ENCODE measurements around the gene RTP5.
"Not testable (repeated sequence)": the region's sequence is repeated elsewhere in the genome, so short reads cannot be mapped to it uniquely, and the experiment has no call there.

Gene RTP5

DNA sequence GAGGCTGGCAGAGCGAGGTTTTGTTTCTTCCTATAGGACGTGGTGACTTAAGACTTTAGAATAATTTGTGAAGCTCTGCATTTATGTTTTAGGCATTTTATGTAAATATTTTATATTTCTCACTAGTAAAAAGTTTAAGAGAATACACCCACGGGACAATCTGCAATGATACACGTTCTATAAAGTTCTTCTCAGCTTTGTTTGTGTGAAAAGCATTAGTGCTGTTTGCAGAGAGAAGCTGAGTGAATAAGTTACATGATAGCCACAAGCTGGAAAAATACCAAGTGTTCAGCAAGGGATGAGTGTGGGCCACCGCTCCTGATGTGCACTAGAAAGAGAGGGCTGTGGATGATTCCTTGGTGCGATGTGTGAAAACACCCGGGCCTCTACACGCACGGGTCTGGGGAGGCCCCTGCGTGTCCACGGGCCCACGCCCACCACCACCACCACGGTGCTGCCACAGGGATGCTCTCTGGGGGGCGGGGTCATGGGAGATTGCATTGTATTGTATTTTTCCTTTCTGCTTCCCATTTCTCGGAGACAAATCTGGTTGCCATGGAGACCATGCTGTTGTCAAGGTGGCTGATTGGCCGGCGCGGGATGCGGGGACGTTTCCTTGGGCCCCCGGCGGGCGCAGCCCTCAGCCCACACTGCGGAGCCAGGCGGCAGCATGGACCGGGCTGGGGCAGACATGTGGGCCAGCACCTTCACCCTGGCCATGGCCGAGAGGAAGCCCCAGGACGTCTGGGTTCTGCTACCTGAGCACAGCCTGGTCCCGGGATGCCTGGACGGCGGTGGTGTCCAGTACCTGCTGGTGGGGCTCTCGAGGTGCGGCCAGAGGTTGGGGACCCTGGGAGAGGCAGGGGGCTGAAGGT is at the start of gene RTP5:
Gene RTP5, plus strand, starts transcription at position 643 of the 875 bp plus-strand sequence. Its CDS starts 28 bp downstream, at position 671.
- no peak for DNase-seq (ENCODE audit: low read depth in 2 of 2)

DNA sequence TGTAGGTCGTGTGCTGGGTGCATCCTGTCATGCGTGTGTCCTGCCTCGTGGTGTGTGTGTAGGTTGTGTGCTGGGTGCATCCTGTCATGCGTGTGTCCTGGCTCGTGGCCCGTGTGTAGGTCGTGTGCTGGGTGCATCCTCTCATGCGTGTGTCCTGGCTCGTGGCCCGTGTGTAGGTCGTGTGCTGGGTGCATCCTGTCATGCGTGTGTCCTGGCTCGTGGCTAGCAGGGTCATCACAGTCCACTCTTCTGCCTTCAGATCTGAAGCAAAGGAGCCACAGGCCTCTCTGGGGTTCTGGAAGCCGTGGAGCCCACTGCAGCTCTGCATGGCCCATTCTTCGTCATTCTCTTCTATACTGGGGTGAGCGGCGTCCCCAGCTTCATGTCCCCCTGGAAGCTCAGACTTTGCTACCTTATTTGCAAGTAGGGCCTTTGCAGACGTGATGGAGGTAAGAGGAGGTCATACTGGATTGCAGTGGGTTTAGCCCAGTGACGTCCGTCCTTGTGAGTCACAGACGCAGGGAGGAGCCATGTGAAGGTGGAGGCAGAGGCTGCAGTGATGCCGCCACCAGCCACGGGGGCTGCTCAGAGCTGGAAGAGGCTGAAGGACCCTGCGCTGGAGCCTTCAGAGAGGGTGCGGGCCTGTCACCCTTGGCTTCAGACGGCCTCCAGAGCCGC is 49.4 kb upstream of the RTP5 start:
- not testable (repeated sequence) for DNase-seq (ENCODE audit: low read depth in 2 of 2)

DNA sequence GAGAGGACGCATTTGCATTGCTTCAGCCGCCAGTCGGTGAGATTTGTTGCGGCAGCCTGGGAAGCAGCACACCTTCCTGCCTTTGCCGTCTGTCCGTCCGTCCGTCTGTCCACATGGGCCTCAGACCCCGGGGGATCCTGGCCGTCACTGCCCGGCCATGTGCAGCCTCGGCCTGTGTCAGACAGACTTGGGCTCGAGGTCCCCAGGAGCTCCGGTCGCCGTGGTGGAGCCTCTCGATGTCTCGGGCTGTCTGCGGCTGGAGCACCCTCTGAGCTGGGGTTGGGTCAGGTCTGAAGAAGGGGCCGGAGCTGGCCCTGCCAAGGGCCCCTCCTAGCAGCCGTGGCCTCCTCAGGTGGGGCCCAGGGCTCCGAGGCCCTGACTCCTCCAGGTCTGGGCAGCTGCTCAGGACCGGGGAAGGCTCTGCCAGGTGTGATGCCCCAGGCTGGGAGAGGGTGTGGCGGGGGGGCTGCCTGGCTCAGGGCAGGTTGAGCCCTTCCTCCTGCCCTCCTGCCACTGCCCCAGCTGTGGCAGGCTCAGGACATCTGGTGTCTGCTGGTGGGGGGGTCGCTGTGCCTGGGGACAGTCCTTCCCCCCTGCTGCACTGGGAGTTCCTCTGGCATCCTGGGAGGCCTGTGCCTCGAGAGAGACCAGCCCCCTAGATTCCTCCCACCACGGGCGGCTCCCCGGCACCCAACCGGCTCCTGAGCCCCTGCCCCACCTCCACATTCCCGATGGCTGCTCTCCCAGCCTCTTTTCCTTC is 48.7 kb upstream of the RTP5 start:
- DNase-seq (ENCODE audit: low read depth in 2 of 2): no peak

- no peak for DNase-seq (ENCODE audit: low read depth in 2 of 2)
Measured at GRCh38 chr2:241821460-241822263, 47.9 kb upstream of the RTP5 start.

- no peak for DNase-seq (ENCODE audit: low read depth in 2 of 2)
Measured at GRCh38 chr2:241822264-241822623, 47.3 kb upstream of the RTP5 start.

- DNase-seq (ENCODE audit: low read depth in 2 of 2): not testable (repeated sequence)
Measured at GRCh38 chr2:241823531-241824437, 45.7 kb upstream of the RTP5 start.

- no peak for DNase-seq (ENCODE audit: low read depth in 2 of 2)
Measured at GRCh38 chr2:241827394-241827793, 42.1 kb upstream of the RTP5 start.

DNA sequence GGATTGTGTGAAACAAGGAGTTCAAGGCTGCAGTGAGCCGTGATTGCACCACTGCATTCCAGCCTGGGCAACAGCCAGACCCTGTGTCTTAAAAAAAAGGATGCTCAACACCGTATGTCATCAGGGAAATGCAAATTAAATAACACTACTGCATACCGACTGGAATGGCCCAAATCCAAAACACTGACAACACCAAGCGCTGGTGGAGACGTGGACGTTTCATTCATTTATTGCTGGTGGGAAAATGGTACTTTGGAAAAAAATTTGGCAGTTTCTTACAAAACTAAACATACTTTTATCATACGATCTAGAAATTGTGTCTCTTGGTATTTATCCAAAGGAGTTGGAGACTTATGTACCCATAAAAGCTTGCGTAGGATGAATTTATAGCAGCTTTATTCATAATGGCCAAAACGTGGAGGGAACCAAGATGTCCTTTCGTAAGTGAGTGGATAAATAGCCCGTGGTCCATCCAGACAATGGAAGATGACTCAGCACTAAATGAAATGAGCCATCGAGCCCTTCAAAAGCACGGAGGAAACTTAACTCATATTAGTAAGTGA is 36.3 kb upstream of the RTP5 start:
- no peak for DNase-seq (ENCODE audit: low read depth in 2 of 2)

DNA sequence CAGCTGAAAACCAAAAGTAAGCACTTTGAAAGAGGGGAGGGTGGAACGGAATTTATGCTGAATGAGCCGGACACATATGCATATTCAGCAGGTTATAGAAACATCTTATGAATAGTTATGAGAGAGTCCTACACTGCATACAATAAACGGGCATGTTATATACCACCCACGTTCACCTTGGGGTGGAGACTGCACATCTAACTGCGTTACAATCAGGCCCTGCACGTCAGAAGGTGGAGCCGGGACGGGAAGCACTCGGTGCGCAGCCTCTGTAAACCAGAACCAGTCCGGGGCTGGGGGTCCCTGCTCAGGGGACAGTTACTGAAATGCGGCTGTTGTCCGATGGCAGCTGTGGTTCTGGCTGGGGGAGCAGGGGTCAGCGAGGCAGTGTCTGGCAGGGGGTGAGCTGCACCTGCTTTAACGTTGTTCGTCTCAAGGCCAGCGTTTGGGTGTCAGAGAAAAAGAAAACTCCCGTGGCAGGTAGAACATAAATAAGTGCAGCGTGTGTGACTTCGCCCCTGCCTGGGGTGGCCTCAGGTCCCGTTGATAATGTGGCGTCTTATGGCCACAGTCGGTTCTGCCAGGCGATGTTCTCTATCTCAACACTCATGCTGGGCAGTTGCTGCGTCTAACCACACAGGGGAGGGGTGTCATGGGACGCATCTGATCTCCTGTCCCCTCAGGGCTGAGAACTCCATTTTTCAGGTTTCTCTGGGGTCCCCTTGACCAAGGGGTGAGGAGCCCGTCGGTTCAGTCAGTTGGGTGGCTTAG is 35.6 kb upstream of the RTP5 start:
- DNase-seq (ENCODE audit: low read depth in 2 of 2): not testable (repeated sequence)

DNA sequence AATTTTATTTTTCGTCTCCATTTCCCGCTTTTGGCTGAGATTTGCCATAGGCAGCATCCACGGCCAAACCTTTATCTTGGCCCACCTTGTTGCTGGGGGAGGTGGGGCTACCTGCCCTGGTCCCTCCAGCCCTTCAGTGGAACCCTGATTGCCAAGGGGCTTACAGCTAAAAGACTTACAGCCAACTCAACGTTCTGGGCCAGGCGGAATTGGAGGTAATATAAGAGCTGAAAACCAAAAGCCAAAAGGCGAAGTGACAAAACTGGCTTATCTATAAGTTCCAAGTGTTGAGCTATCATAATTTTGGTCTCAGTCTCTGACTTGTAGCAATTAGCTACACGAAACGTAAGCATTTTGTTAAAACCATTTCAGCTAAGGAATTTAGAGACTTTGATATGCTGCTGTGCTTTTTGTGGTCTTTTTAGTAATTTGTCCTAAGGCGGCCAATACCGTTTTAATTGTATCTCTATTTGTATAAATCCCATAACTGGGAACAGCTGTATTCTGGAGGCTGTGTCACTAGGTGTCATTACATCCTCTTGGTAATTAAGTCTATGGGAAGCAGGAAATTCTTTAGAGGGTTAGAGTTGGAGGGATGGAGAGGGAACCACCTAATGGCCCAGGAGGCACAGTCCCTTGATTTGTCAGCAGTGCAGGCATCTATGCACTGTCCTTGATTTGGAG is 34.9 kb upstream of the RTP5 start:
- DNase-seq (ENCODE audit: low read depth in 2 of 2): no peak

DNA sequence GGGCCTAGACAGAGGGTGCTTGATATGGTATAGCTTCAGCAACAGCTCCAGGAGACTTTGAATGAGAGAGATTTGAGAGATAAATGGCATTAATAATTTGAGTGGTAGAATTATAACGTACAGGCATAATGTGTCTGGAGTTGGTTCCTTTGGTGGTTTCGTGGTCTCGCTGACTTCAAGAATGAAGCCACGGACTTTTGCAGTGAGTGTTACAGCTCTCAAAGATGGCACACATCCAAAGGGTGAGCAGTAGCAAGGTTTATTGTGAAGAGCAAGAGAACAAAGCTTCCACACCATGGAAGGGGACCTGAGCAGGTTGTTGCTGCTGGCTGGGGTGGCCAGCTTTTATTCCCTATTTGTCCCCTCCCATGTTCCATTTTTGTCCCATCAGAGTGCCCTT is 33.9 kb upstream of the RTP5 start:
- DNase-seq (ENCODE audit: low read depth in 2 of 2): no peak

DNA sequence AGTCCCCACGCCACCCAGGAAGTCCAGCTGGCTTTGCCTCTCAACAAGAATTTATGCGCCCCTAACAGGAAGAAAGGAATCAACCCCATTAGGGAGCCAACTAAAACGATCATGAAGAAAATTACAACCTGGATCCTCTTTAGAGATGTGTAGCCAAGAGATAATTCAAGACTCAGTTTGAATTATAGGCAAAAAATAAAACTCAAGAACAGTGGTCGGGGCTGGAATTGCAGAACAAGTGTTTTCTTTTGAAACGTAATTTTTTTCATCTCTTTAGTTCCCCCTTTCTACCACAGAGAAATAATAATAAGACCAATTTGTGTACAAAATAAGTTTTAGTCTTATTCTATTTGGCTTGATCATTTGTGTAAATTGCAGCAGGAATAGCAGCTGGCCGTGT is 33.2 kb upstream of the RTP5 start:
- no peak for DNase-seq (ENCODE audit: low read depth in 2 of 2)

DNA sequence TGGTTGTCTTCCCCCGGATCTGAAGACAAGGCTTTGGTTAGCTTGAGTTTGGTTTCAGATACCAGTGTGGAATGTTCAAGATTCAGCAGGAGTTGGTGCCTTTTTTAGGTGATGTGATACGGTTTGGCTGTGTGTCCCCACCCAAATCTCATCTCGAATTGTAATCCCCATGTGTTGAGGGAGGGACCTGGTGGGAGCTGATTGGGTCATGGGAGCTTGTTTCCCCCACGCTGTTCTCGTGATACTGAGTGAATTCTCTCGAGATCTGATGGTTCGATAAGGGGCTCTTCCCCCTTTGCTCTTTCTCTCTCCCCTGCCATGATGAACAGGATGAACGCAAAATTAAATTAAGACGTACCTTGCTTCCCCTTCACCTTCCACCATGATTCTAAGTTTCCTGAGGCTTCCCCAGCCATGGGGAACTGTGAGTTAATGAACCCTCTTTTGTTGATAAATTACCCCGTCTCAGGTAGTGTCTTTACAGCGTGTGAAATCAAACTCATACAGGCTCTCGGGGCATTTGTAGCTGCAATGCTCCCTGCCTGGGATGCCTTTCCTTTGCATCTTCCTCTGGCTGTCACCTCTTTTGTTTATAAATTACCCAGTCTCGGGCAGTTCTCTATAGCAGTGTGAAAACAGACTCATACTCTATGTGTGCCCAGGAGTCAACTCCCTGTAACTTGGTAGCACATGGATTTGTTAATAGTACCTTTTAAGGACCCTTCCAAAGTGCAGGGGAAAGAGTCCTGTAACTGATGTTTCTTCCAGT is 32.1 kb upstream of the RTP5 start:
- DNase-seq (ENCODE audit: low read depth in 2 of 2): no peak

DNA sequence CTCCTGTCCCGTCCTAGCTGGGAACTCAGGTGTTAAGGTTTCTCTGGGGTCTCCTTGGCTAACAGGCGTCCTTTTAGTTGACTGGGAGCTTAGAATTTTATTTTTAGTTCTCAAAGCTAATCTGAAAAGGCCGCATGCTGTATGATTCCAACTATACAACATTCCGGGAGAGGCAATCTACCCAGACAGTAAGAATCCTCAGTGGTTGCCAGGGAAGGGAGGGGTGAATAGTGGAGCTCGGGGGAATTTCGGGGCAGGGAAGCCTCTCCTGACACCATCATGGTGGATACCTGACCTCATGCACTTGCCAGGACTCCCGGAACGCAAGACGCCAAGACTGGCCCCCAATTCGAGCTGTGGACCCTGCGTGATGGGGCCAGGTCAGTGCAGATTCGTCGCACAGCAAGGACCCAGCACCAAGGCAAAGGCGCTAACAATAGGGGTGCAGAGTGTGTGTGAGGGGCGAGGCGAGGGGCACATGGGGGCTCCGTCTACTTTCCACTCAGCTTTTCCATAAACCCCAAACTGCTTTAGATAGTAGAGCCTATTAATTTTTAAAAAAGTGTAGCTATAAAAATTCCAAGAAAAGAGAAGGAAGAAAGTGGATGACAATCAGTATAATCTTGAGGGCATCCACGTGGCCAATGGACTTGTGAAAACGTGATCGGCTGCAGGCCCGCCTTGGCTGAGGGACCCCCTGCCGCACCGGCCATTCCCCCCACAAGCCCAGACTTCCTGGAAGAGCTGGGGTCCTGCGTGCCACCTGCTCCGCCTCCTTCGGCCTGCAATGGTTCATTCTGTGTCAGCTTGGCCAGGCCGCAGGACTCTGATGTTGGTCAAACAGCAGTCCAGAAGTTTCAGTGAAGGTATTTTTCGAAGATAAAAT is 28.1 kb upstream of the RTP5 start:
- DNase-seq (ENCODE audit: low read depth in 2 of 2): no peak

- no peak for DNase-seq (ENCODE audit: low read depth in 2 of 2)
Measured at GRCh38 chr2:241842067-241842415, 27.5 kb upstream of the RTP5 start.

DNA sequence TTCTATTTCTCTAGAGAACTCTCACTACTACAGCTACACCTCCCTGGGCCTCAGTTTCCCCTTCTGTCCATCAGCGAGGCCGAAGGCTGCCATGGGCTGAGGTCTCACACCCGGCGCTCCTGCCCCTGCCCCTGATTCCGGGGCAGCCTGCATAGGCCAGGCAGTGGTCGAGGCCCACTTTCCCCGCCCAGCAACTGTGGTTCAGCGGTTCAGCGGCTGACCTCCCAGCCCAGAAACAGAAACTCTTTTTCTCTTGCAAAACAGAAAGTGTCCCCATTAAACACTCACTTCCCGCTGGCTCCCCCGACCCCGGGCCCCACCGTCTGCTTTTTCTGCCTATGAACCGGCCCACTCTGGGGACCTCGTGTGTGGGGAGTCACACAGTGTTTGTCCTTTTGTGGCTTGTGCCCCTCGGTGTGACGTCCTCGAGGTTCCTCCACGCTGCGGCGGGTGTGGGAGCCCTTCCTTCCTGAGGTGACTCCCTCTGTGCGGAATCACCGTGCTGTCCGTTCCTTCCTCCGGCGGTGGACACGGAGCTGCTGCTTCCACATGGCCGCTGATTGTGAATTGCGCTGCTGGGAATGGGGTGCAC is 26.8 kb upstream of the RTP5 start:
- DNase-seq (ENCODE audit: low read depth in 2 of 2): no peak
